ENCODE measurements around the gene RMC1.
"Not testable (repeated sequence)": the region's sequence is repeated elsewhere in the genome, so short reads cannot be mapped to it uniquely, and the experiment has no call there.

The RMC1 gene

GRCh38 chr18:23550898-23551297 is 47.6 kb downstream of the RMC1 start:
- no peak for TF ChIP-seq CTCF (IDR thresholded peaks at IDR 0.05; ENCODE audit: low read depth, low read length)
- DNase-seq (ENCODE audit: extremely low read depth, low read depth), result no peak

GRCh38 chr18:23551978-23552377 is 48.7 kb downstream of the RMC1 start:
- DNase-seq (ENCODE audit: extremely low read depth, low read depth), result no peak
- no peak for TF ChIP-seq CTCF (IDR thresholded peaks at IDR 0.05; ENCODE audit: low read depth, low read length)

- DNase-seq (ENCODE audit: extremely low read depth, low read depth), result no peak
- no peak for TF ChIP-seq CTCF (IDR thresholded peaks at IDR 0.05; ENCODE audit: low read depth, low read length)
These were observed 49.2 kb downstream of the RMC1 start for GRCh38 chr18:23552505-23552904.

DNA sequence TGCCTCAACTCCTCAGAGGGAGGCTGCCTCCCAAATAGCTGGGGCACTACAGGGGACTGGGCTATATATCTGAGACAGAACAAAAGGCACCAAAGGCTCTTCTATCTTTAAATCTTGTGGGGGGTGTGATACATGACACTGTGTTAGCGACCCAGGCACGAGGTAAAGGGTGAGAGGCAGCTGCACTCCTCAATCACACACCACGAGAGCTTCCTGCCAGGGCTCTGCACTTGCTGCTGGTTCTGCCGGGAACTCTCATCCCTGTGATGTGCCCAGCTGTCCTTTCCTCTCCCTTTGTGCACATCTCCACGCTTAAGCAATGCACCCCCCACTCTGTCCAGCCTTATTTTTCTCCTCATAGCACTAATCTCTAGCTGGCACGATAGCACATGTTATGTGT is 50.6 kb downstream of the RMC1 start:
- DNase-seq (ENCODE audit: extremely low read depth, low read depth), result no peak

DNA sequence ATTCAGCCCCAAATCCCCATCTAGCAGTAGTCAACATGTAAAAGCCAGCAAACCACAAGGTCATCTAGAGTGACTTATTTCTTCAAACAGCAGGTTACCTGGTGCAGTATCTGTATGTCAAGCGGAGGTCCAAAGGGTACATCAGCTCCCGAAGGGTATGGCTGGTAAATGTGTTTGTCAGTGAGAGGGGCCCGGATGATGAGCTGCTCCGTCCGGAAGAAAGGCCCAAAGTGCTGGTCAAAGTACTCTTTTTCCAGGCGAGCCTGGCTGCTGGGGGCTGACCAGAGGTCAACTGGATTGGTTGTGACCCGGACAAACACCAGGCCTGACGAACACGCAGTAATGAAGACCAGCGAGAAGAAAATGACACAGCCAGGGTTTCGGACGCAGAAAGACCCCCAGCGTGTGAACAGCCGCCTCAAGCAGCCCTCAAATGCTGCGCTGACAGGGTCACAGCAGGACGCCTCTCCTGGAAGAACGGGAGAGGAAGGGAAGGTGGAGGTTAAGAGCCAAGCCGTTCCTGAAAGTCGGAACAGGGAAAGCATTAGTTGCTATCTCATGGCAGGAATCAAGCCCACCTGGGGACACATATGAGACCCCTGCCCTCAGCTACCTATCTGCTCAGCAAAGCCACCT is 53.0 kb downstream of the RMC1 start:
- TF ChIP-seq CTCF (IDR thresholded peaks at IDR 0.05; ENCODE audit: low read depth, low read length), result no peak
- DNase-seq (ENCODE audit: extremely low read depth, low read depth), result no peak

More for the DNA sequence above, 50.6 kb downstream of the RMC1 start:
- no peak for TF ChIP-seq CTCF (IDR thresholded peaks at IDR 0.05; ENCODE audit: low read depth, low read length)

- not testable (repeated sequence) for DNase-seq (ENCODE audit: extremely low read depth, low read depth)
These were observed 54.2 kb downstream of the RMC1 start for GRCh38 chr18:23557511-23557910.

GRCh38 chr18:23560186-23560585 is 56.9 kb downstream of the RMC1 start:
- no peak for TF ChIP-seq CTCF (IDR thresholded peaks at IDR 0.05; ENCODE audit: low read depth, low read length)
- DNase-seq (ENCODE audit: extremely low read depth, low read depth), result no peak

DNA sequence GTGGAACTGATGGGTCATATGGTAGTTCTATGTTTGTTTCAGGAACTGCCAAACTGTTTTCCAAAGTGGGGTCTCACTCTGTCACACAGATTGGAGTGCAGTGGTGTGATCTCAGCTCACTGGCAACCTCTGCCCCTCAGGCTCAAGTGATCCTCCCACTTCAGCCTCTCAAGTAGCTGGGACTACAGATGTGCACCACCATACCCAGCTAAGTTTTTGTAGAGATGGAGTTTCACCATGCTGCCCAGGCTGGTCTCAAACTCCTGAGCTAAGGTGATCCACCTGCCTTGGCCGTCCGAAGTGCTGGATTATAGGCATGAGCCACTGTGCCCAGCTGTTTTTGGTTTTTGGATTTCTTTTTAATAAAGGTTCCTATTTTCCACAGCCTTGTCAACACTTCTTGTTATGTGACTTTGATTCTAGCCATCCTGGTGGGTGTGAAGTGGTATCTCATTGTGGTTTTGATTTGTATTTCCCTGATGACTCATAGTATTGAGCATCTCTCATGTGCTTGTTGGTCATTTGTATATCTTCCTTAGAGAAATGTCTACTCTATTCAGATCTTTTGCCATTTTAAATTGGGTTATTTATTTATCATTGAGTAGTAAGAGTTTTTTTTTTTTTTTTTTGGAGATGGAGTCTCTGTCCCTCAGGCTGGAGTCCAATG is 60.2 kb downstream of the RMC1 start:
- no peak for DNase-seq (ENCODE audit: extremely low read depth, low read depth)
- no peak for TF ChIP-seq CTCF (IDR thresholded peaks at IDR 0.05; ENCODE audit: low read depth, low read length)

All from AG09319 (cell line).